ENCODE measurements around the gene HUNK. TPM values are rescaled to one million over a fixed set of nuclear protein-coding genes. Genes with fewer than 3 reads are reported as not detected.

Gene HUNK
- total and polyA plus RNA-seq, 2 experiments from 2014 or later, result 0.30 to 2.5 TPM

- Histone ChIP-seq H3K79me2 (ENCODE audit: insufficient read depth) (no peaks in the 10 kb centered on the region), H3K9me2 (ENCODE audit: insufficient read depth) (no peaks in the 10 kb centered on the region), H3F3A (ENCODE audit: insufficient read depth) (no peaks in the 10 kb centered on the region), H2AFZ (no peak overlapping the region), H3K4me1 (ENCODE audit: insufficient read depth) (0 out of 2 replicates have a peak, but pooled peaks cover 7% of the 10 kb centered on the region), H3K36me3 (ENCODE audit: low read depth) (no peaks in the 10 kb centered on the region), H3K9ac (no peak overlapping the region), H3K27ac (no peak overlapping the region), H3K4me2 (ENCODE audit: unreplicated experiment) (no peak overlapping the region), H3K9me3 (ENCODE audit: low read depth) (no peaks in the 10 kb centered on the region), H3K27me3 (replicated peaks; ENCODE audit: insufficient read depth) (no peaks in the 10 kb centered on the region), H3K4me3 (no peak overlapping the region), H4K20me1 (ENCODE audit: insufficient read depth) (no peaks in the 10 kb centered on the region)
- TF ChIP-seq EZH2phosphoT487 (IDR thresholded peaks at IDR 0.05; ENCODE audit: insufficient read depth, low read depth), result no peak
- no peak for TF ChIP-seq EZH2 (IDR thresholded peaks at IDR 0.05; ENCODE audit: insufficient read depth, poor library complexity, severe bottlenecking)
- no peak for DNase-seq
- WGBS, 2 experiments (ENCODE audit: low coverage in 1 of 2, low lambda C conversion rate in 2 of 2, missing lambda C conversion rate in 2 of 2), result 87 to 94% methylated on average over 6 of the region's 6 CpGs
- in situ Hi-C loops (cut with MboI), result no loop called here
Measured at GRCh38 chr21:31902438-31902837, 29.6 kb downstream of the HUNK start.

GRCh38 chr21:31903896-31904295 lies 31.1 kb downstream of the HUNK start:
- no peak overlapping the region for H3K9ac ChIP-seq
- no peak overlapping the region for H2AFZ ChIP-seq
- H3K36me3 ChIP-seq (ENCODE audit: low read depth), result no peaks in the 10 kb centered on the region
- no peak overlapping the region for H3K4me3 ChIP-seq
- H3K4me1 ChIP-seq (ENCODE audit: insufficient read depth), result peaks cover 19% of the 10 kb centered on the region
- WGBS, 2 experiments (ENCODE audit: low coverage in 1 of 2, low lambda C conversion rate in 2 of 2, missing lambda C conversion rate in 2 of 2), result 89 to 93% methylated on average over 3 of the region's 3 CpGs
- TF ChIP-seq EZH2 (IDR thresholded peaks at IDR 0.05; ENCODE audit: insufficient read depth, poor library complexity, severe bottlenecking) (no peak), EZH2phosphoT487 (IDR thresholded peaks at IDR 0.05; ENCODE audit: insufficient read depth, low read depth) (no peak)
- H3K9me2 ChIP-seq (ENCODE audit: insufficient read depth), result no peaks in the 10 kb centered on the region
- no peaks in the 10 kb centered on the region for H3K9me3 ChIP-seq (ENCODE audit: low read depth)
- no peaks in the 10 kb centered on the region for H4K20me1 ChIP-seq (ENCODE audit: insufficient read depth)
- DNase-seq, result no peak
- H3K79me2 ChIP-seq (ENCODE audit: insufficient read depth), result no peaks in the 10 kb centered on the region
- in situ Hi-C loops (cut with MboI), result no loop called here
- no peaks in the 10 kb centered on the region for H3K27me3 ChIP-seq (replicated peaks; ENCODE audit: insufficient read depth)
- H3K27ac ChIP-seq, result no peak overlapping the region
- H3F3A ChIP-seq (ENCODE audit: insufficient read depth), result peaks cover 6% of the 10 kb centered on the region; the same call in 1 of the 2 replicates
- no peak overlapping the region for H3K4me2 ChIP-seq (ENCODE audit: unreplicated experiment)

GRCh38 chr21:31905503-31906451 lies 33.0 kb downstream of the HUNK start:
- no peaks in the 10 kb centered on the region for H3K9me3 ChIP-seq (ENCODE audit: low read depth)
- no peak overlapping the region for H2AFZ ChIP-seq
- H3K4me2 ChIP-seq (ENCODE audit: unreplicated experiment), result no peak overlapping the region
- 86 to 88% methylated on average over 13 of the region's 13 CpGs for WGBS, 2 experiments (ENCODE audit: low coverage in 1 of 2, low lambda C conversion rate in 2 of 2, missing lambda C conversion rate in 2 of 2)
- no peaks in the 10 kb centered on the region for H4K20me1 ChIP-seq (ENCODE audit: insufficient read depth)
- in situ Hi-C loops (cut with MboI), result no loop called here
- H3K36me3 ChIP-seq (ENCODE audit: low read depth), result no peaks in the 10 kb centered on the region
- H3K4me3 ChIP-seq, result no peak overlapping the region
- no peaks in the 10 kb centered on the region for H3K9me2 ChIP-seq (ENCODE audit: insufficient read depth)
- H3K4me1 ChIP-seq (ENCODE audit: insufficient read depth), result peaks cover 25% of the 10 kb centered on the region
- H3K27me3 ChIP-seq (replicated peaks; ENCODE audit: insufficient read depth), result no peaks in the 10 kb centered on the region
- H3F3A ChIP-seq (ENCODE audit: insufficient read depth), result peaks cover 13% of the 10 kb centered on the region
- H3K9ac ChIP-seq, result no peak overlapping the region
- TF ChIP-seq EZH2 (IDR thresholded peaks at IDR 0.05; ENCODE audit: insufficient read depth, poor library complexity, severe bottlenecking), result no peak
- no peak for TF ChIP-seq EZH2phosphoT487 (IDR thresholded peaks at IDR 0.05; ENCODE audit: insufficient read depth, low read depth)
- no peak for DNase-seq
- H3K79me2 ChIP-seq (ENCODE audit: insufficient read depth), result no peaks in the 10 kb centered on the region
- no peak overlapping the region for H3K27ac ChIP-seq

- Histone ChIP-seq H3K9me2 (ENCODE audit: insufficient read depth) (no peaks in the 10 kb centered on the region), H3K27ac (peak overlapping the region; percentile 58), H2AFZ (peak overlapping the region; percentile 3; the same call in 1 of the 2 replicates), H3K9ac (peak overlapping the region; percentile 28; the same call in 1 of the 2 replicates), H3F3A (ENCODE audit: insufficient read depth) (peaks cover 16% of the 10 kb centered on the region), H3K36me3 (ENCODE audit: low read depth) (no peaks in the 10 kb centered on the region), H3K79me2 (ENCODE audit: insufficient read depth) (no peaks in the 10 kb centered on the region), H3K4me1 (ENCODE audit: insufficient read depth) (peaks cover 32% of the 10 kb centered on the region), H3K27me3 (replicated peaks; ENCODE audit: insufficient read depth) (no peaks in the 10 kb centered on the region), H3K4me3 (peak overlapping the region; percentile 27), H3K9me3 (ENCODE audit: low read depth) (no peaks in the 10 kb centered on the region), H4K20me1 (ENCODE audit: insufficient read depth) (no peaks in the 10 kb centered on the region), H3K4me2 (ENCODE audit: unreplicated experiment) (peak overlapping the region; percentile 64)
- DNase-seq, result peak; percentile 73
- in situ Hi-C loops (cut with MboI), result no loop called here
- 19 to 20% methylated on average over 20 of the region's 20 CpGs for WGBS, 2 experiments (ENCODE audit: low coverage in 1 of 2, low lambda C conversion rate in 2 of 2, missing lambda C conversion rate in 2 of 2)
- TF ChIP-seq EZH2phosphoT487 (IDR thresholded peaks at IDR 0.05; ENCODE audit: insufficient read depth, low read depth) (no peak), EZH2 (IDR thresholded peaks at IDR 0.05; ENCODE audit: insufficient read depth, poor library complexity, severe bottlenecking) (no peak)
Measured at GRCh38 chr21:31908106-31909031, 35.5 kb downstream of the HUNK start.
